ENCODE data around the gene NCOA7.
"Not testable (repeated sequence)": the region's sequence is repeated elsewhere in the genome, so short reads cannot be mapped to it uniquely, and the experiment has no call there.

Gene NCOA7

GRCh38 chr6:125793280-125793679, 2.5 kb downstream of the NCOA7 start:
- DNase-seq = no peak

DNA sequence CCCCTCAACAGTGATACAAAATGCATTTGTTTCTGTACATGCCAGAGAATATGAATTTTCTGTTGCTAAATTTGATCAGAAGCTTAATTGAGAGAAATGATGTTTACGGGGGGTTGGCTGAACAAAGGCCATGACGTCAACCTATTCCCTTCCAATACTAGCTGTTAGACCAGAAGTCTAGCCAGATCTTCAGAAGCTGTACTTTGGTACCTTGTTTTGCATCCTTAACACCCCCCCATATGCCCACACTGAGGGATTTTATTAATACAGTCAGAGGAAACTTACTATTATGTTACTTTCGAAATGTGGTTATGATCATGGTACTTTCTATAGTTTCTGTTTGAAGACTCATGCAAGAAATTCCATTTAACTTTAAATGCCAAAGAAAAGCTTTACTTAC, 3.1 kb downstream of the NCOA7 start:
- DNase-seq = peak; percentile 40

- DNase-seq = no peak
Observed at GRCh38 chr6:125794342-125795137, 3.8 kb downstream of the NCOA7 start.

DNA sequence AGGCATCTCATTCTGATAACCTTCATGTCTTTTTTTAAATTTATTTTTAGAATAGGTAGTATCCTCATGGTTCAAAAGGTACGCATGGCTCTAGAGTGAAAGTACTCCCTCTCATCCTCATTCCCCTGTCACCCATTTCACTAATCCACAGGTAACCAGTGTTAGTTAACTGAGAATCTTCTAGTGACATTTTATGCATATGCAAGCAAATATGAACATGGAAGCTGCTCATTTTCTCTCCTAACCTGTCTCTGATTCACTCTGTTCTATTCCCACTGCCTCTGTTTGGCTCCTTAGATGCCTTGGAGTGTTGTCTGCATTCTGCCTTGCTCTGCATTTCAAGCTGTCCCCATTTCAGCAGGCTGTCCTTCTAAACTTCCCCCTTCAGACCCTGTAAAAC, 4.5 kb downstream of the NCOA7 start:
- DNase-seq = no peak

GRCh38 chr6:125797120-125797885, 6.5 kb downstream of the NCOA7 start:
- no peak for DNase-seq

DNA sequence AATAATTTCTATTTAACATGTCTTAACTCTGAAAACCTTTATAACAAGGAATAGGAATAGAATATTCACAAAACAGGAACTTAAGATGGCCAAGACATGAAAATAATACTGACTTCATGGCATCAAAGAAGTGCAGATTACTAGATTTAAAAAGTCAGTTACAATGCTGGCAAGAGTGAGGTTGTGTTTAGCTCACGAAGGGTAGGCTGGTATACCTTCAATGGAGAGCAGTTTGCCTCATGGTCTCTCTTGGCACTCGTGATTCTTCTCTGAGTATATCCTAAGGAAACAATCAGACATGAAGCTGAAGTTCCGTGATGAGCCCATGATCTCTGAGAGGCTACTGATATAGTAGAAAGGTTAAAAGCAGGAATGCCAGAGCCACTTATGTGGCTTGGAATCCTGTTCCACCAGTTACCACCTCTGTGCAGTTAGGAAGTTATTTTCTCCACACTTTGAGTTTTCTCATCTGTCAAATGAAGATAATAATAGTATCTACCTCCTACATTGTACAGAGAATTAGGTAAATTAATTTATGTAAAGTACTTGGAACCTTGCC, 7.2 kb downstream of the NCOA7 start:
- no peak for DNase-seq

- DNase-seq = no peak
Observed at GRCh38 chr6:125798734-125799508, 8.2 kb downstream of the NCOA7 start.

DNA sequence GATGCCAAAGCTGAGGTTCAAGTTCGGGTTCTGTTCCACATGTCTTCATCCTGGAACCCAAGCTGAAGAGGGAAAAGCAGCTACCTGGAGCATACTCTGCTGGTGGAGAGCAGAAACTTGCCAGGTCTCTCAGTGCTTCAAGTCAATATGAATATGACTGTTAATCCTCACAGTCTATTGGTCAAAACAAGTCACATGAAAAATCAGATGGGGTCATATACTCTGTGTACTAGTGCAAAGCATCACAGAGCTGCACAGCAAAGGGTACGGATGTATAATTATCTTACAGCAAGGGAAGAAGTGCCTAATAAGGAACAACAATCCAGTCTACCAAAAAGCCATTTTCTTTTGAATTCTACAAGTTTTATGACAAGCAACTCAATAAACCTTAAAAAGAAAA, 11.6 kb downstream of the NCOA7 start:
- no peak for DNase-seq

DNA sequence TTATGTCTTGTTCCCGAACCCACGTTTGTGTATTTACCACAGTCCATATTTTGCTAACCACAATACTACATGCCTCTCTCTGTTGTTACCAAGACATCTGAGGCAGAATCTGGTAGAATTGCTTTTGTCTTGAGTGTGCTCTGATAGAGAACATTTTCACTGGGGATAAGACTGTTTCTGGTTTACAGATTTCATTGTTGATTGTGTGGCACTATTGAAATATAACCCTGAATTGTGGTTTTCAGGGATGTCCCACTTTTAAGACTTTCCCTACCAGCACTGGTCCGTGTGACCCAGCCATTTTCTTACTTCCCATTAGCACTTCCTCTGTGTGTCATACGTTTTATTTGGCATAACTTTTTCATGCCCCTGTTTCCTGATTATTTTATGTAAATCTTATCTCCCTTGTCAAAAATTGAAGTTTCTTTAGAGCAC, 12.2 kb downstream of the NCOA7 start:
- no peak for DNase-seq

DNA sequence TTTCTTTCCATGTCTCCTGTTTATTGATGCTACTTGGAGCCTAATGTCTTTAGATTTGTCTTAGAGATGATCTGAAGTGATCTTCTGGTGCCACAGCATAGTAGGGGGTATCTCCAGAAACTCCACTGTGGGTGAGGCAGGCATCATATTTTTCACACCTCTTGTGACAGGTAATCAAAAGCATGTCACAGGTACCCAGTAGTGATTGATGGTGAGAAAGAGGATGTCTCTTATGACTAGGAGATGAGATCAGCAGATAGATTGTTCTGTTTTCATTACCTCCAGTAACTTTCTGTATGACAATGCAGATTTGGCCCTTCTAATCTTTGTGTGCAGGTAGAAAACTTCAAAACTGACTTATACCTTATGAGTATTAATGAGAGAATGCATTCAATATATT, 13.5 kb downstream of the NCOA7 start:
- peak; percentile 35 for DNase-seq

- DNase-seq = not testable (repeated sequence)
Observed at GRCh38 chr6:125804866-125805425, 14.2 kb downstream of the NCOA7 start.

DNA sequence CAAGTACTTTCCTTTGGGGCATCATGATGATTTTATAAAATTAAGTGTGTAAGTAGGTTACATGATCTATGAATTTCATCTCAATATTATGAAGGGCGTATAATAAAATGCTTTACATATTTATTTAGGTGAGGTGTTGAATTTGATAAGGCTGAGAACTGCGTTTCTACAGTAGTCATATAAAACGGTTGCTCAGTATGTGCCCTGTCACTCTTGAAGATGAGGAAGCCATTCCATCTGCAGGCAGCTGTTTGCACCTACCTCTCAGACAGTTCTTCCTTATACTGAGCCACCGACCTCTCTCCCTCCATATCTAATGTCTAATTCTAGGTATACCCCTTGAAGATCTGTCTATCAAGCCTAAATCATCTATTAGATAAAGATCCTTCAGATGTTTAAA, 16.1 kb downstream of the NCOA7 start:
- no peak for DNase-seq

DNA sequence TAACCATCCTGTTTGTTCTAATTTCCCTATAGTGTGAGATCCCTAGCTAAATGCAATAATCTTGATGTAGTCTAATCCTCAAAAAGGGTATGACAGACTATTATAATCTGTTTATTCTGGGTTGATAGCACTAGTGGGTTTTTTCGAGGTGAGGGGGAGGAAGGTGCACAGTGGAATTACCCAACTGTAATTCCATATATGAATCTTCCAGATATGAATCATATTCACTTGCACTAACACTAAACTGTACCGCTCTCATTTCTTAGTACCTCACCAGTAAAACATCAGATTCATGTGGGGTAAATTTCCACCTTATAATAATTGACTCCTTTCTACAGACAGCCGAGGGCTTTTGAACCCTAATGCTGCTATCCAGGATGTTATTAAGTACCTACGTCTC, 16.5 kb downstream of the NCOA7 start:
- no peak for DNase-seq

DNA sequence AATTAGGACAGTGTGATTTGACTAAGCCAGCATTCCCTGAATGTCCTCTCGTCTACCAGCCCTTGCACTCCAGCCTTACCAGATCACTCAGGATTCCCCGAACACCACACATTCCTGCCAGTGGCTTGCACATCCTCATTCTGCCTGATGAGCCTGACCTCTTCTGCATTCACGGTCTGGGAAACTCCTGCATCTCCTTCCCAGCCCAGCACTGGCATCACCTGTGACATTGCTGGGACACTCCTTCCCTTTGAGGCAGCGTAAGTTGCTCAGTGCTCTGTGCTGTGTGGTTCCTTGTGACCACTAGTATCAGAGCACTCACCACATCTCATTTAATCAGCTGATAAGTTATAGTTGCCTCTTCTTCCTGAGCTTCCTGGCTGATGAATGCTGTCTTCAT, 17.3 kb downstream of the NCOA7 start:
- DNase-seq = no peak

GRCh38 chr6:125808591-125808990, 17.8 kb downstream of the NCOA7 start:
- DNase-seq = no peak

DNA sequence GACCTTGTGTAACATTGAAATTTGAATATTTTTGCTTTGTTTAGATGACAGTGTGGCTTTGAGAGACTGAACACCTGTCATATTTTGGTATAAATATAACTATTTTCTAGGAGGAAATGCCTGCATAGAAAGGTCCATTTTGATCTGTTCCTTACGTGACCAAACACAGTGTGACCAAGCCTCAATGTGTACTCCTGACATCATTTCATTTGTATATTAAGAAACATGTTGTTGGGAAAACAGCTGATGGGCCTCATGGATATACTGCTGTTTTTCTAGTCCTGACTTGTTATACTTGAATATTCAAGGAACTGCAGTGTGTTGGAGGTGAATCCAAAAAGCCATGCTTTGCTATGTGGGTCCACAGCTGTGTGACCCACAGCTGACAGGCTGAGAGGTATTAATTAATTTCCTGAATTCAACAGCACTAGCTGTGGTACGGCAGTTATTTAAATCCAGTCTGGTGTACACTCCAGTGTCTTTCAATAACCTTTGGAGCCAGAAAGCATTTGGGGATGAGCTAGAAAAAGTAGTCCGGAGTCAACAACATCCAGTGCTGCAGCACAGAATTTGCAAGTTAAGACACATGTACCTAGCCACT, 18.9 kb downstream of the NCOA7 start:
- no peak for DNase-seq

GRCh38 chr6:125810445-125810844, 19.7 kb downstream of the NCOA7 start:
- no peak for DNase-seq

- DNase-seq = no peak
Observed at GRCh38 chr6:125811259-125811658, 20.5 kb downstream of the NCOA7 start.

DNA sequence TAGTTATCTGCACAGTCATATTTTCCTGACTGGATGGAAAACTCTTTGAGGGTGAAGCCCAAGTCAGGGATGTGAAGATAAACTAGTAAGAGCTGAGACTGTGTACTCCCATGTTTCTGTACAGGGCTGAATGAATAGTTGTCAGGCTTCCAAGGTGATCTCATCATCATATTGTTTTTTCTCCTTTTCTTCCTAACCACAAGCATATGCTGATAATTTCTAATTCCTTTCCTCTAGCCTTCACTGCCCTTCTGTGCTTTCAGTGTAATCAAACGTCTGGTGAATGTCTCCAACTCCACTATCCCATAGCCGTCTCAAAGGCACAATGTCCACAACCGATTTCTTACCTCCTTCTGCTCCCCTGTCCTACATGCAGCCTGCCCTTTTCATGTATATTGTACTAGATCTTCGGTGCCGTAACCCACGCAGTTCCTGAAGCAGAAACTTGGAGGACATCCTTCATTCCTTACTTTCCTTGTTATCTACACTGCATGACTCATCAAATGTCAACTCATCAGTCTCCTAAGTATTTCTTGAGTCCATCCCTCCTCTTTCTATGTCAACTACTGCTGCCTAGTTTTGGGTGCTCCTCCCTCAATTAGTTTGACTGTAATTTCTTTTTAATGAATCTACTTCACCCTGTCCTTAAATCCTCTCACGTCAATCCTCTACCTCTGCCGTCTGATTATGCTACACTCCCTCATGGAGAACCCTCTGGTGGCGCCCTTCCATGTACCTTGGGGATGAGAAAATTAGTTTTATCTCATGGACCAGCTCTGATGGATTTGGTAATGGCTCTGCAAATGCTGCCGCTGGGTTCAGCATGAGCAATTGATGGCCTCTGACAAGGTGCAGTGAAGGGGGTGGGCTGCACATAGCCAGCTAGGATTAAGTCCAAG, 21.9 kb downstream of the NCOA7 start:
- no peak for DNase-seq

- no peak for DNase-seq
Observed at GRCh38 chr6:125814481-125814880, 23.7 kb downstream of the NCOA7 start.

Data from CD4-positive, alpha-beta T cell treated with Interleukin-10 for 1 hour (primary cell).